Upper lobe of left lung (tissue), 6 donors: Measurements from ENCODE around the gene SLC19A1. TPM values are rescaled to one million over a fixed set of nuclear protein-coding genes. Genes with fewer than 3 reads are reported as not detected.

ENCODE experiments used
- ATAC-seq, 2 donors: fragments of 200-7000 bp; cut with Tn5 transposase; one replicate each; pipeline ENCODE4 v1.9.1; 2022; ENCODE audit warnings: mild to moderate bottlenecking in 2 of 2, moderate library complexity in 2 of 2; ENCODE audit not compliant: low FRiP score in 2 of 2
- DNase-seq, 2 donors: peaks; one replicate each; pipeline ENCODE4 v3.0.0-alpha.2; 2019 to 2020
- H3K27ac ChIP-seq, 4 donors: fragments of 200-600 bp; sonication (generic); one replicate each; pipeline ENCODE4 v1.5.1; 2016 to 2019
- H3K27me3 ChIP-seq, 4 donors: fragments of 200-600 bp; sonication (generic); one replicate each; pipeline ENCODE4 v1.5.1; 2017 to 2019
- H3K36me3 ChIP-seq, 4 donors: fragments of 200-600 bp; sonication (generic); one replicate each; pipeline ENCODE4 v1.5.1; 2016 to 2019
- H3K4me1 ChIP-seq, 4 donors: fragments of 200-600 bp; sonication (generic); one replicate each; pipeline ENCODE4 v1.5.1; 2018 to 2019
- H3K4me3 ChIP-seq, 4 donors: fragments of 200-600 bp; sonication (generic); one replicate each; pipeline ENCODE4 v1.5.1; 2017 to 2019; ENCODE audit warnings: mild to moderate bottlenecking in 2 of 4, moderate library complexity in 1 of 4
- H3K9me3 ChIP-seq, 4 donors: fragments of 200-600 bp; sonication (generic); one replicate each; pipeline ENCODE4 v1.5.1; 2018 to 2019
- EP300 ChIP-seq, 4 donors: sonication (generic); formaldehyde crosslinking; IDR thresholded peaks; one replicate each; pipeline ENCODE4 v1.5.1; 2017; ENCODE audit warnings: antibody characterized with exemption in 4 of 4, control low read depth in 2 of 4
- POLR2A ChIP-seq, 4 donors: fragments of 450-650 bp; IDR thresholded peaks; one replicate each; pipeline ENCODE4 v1.5.1; 2016 to 2017; ENCODE audit warnings: antibody characterized with exemption in 4 of 4, mild to moderate bottlenecking in 2 of 4
- POLR2AphosphoS5 ChIP-seq, 2 donors: sonication (generic); formaldehyde crosslinking; IDR thresholded peaks; one replicate each; pipeline ENCODE4 v1.5.1; 2017; ENCODE audit warnings: antibody characterized with exemption in 2 of 2
- WGBS, 2 donors: methylation state at CpG; one replicate each; pipeline ENCODE4 v1.1.5; 2017 to 2018; 5-methylcytosine and 5-hydroxymethylcytosine counted together
- total RNA-seq, 6 donors: library from RNA; depleted of rRNA in 4 of 6; stranded (reverse); fragments of >200 nt in 4 of 6; gene quantifications; one replicate each; pipeline versions ENCODE4 v1.1.0 to v1.2.1, GENCODE V29; 2016 to 2021
- TF ChIP-seq, protein P1 (sequence below), 6 experiments: fragments of 450-650 bp in 4 of 6; fragments of 200-600 bp in 2 of 6; sonication (generic) in 2 of 6; IDR thresholded peaks; one replicate each; pipeline ENCODE4 v1.5.1; 2016 to 2019; ENCODE audit warnings: antibody characterized with exemption in 6 of 6
- donor health status: DM: no; HTN: no; CAD: no; lungs with moderate emphysema.
- donor health status: DM: no; HTN: yes; CAD: no; lungs with severe emphysema.

SLC19A1 gene
- total RNA-seq, 6 donors from 2014 or later = 36.4 to 75.6 (median 49.9) TPM

DNA sequence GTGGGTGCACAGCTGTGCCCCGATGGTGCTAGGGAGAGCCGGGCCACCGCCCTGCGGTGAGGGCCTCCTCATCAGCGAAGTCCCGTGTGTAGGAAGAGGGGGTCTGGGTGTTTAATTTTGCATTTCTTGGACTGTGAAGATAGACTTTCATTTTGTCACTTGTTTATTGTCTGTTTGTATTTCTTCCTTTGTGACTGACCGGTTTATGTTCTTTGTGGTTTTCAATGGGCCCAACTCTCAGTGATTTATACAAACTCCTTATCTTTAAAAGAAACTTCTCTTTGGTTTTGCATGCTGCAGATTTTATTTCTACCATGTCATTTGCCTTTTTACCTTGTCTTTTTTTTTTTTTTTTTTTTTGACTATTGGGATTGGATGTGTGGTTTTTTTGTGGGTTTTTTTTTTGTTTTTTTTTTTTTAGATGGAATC lies 72.1 kb downstream of the SLC19A1 start:
- Histone ChIP-seq H3K9me3 (no peaks in the 10 kb centered on the region), H3K4me1 (peaks cover 7 to 29% (median 13%) of the 10 kb centered on the region in 4 donors), H3K36me3 (peaks cover 0 to 8% (median 2%) of the 10 kb centered on the region in 4 donors), H3K4me3 (no peak overlapping the region), H3K27ac (peak overlapping the region in 3 of 4 donors; percentile 23 to 82 (median 73)), H3K27me3 (no peaks in the 10 kb centered on the region)
- 79 to 86% methylated on average over 7 of the region's 7 CpGs for WGBS, 2 donors
- ATAC-seq (no peak), DNase-seq (peak in 1 of 2 donors; percentile 68)
- no peak for TF ChIP-seq POLR2AphosphoS5 (IDR thresholded peaks at IDR 0.05)
- TF ChIP-seq, protein P1, sequence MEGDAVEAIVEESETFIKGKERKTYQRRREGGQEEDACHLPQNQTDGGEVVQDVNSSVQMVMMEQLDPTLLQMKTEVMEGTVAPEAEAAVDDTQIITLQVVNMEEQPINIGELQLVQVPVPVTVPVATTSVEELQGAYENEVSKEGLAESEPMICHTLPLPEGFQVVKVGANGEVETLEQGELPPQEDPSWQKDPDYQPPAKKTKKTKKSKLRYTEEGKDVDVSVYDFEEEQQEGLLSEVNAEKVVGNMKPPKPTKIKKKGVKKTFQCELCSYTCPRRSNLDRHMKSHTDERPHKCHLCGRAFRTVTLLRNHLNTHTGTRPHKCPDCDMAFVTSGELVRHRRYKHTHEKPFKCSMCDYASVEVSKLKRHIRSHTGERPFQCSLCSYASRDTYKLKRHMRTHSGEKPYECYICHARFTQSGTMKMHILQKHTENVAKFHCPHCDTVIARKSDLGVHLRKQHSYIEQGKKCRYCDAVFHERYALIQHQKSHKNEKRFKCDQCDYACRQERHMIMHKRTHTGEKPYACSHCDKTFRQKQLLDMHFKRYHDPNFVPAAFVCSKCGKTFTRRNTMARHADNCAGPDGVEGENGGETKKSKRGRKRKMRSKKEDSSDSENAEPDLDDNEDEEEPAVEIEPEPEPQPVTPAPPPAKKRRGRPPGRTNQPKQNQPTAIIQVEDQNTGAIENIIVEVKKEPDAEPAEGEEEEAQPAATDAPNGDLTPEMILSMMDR (IDR thresholded peaks at IDR 0.05) = no peak
- TF ChIP-seq EP300 (IDR thresholded peaks at IDR 0.05) = no peak
- no peak for TF ChIP-seq POLR2A (IDR thresholded peaks at IDR 0.05)

DNA sequence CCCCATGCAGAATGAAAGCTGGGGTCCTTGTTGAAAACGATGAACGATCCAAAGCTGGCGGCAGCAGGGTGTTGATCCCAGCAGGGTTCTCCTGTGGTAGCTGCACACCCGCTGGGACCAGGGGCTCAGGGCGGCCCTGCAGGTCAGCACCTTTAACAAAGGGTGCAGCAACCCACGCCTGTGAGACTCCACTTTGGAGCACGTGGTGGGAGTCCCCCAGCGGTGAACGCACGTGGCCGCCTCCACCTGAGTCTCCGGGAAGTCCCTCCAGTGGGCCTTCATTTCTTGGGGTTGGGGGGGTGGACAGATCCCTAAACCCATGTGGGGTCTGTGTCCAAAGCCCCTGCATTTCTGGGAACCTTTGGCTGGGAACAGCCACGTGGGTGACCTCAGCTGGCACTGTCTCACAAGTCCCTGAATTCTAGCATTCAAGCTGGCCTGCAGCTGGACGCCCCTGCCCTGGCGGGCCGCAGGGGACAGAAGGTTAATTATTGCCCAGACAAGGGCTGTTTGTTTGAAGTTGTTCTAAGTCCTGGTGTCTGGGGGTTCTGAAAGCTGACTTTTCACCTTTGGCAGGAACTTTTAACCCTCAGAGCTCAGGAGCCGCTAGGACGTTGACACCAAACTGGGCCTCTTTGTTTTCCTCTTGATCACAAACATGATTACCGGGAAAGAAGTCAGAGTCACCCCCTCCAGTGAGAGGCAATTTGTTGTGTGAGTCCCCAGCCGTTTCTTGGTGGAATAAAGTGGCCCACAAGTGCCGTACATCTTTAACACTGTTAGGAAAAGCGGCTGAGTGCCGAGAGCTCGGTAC lies 72.8 kb downstream of the SLC19A1 start:
- 71 to 80% methylated on average over 9 to 24 of the region's 24 CpGs for WGBS, 2 donors
- H3K4me3 ChIP-seq = no peak overlapping the region
- peak in 1 of 2 donors; percentile 81 for DNase-seq
- H3K27ac ChIP-seq = peak overlapping the region in 2 of 4 donors; percentile 23 to 82
- peaks cover 0 to 5% (median under 1%) of the 10 kb centered on the region in 4 donors for H3K36me3 ChIP-seq
- TF ChIP-seq, protein P1 (IDR thresholded peaks at IDR 0.05) = no peak
- TF ChIP-seq POLR2A (IDR thresholded peaks at IDR 0.05) = no peak
- TF ChIP-seq POLR2AphosphoS5 (IDR thresholded peaks at IDR 0.05) = no peak
- no peak for TF ChIP-seq EP300 (IDR thresholded peaks at IDR 0.05)
- no peaks in the 10 kb centered on the region for H3K9me3 ChIP-seq
- ATAC-seq = no peak
- peaks cover 7 to 29% (median 13%) of the 10 kb centered on the region in 4 donors for H3K4me1 ChIP-seq
- H3K27me3 ChIP-seq = no peaks in the 10 kb centered on the region

- Histone ChIP-seq H3K4me1 (peaks cover 7 to 29% (median 13%) of the 10 kb centered on the region in 4 donors), H3K27me3 (no peaks in the 10 kb centered on the region), H3K4me3 (no peak overlapping the region)
Observed at GRCh38 chr21:45468971-45469272, 73.3 kb downstream of the SLC19A1 start.

DNA sequence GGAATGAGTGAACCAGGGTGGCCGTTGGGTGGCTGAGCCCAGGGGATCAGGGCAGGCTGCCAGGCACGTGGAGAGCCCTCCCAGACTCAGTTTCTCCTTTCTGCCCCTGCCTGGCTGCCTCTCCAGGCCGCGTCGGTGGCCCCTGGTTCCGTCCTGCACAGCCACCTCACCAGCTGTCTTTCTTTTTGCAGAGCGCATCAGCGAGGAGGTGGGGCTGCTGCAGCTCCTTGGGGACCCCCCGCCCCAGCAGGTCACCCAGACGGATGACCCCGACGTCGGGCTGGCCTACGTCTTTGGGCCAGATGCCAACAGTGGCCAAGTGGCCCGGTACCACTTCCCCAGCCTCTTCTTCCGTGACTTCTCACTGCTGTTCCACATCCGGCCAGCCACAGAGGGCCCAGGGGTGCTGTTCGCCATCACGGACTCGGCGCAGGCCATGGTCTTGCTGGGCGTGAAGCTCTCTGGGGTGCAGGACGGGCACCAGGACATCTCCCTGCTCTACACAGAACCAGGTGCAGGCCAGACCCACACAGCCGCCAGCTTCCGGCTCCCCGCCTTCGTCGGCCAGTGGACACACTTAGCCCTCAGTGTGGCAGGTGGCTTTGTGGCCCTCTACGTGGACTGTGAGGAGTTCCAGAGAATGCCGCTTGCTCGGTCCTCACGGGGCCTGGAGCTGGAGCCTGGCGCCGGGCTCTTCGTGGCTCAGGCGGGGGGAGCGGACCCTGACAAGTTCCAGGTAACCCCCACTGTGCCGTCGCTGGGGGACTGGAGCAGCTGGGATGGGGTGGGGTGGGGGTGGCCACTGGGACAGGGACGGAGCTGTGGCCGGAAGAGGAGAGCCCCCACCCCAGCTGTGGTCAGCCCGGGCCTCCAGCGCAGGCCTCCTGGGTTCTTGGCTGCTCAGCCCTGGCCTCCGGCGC lies 73.9 kb downstream of the SLC19A1 start:
- ATAC-seq = no peak

More at GRCh38 chr21:45468971-45469272, 73.3 kb downstream of the SLC19A1 start:
- ATAC-seq (no peak), DNase-seq (no peak)
- no peak for TF ChIP-seq EP300 (IDR thresholded peaks at IDR 0.05)
- TF ChIP-seq POLR2AphosphoS5 (IDR thresholded peaks at IDR 0.05) = no peak
- TF ChIP-seq, protein P1 (IDR thresholded peaks at IDR 0.05) = no peak
- TF ChIP-seq POLR2A (IDR thresholded peaks at IDR 0.05) = no peak
- 87 to 93% methylated on average over 11 to 14 of the region's 14 CpGs for WGBS, 2 donors
- no peaks in the 10 kb centered on the region for H3K9me3 ChIP-seq
- H3K27ac ChIP-seq = no peak overlapping the region
- peaks cover 0 to 4% (median 0%) of the 10 kb centered on the region in 4 donors for H3K36me3 ChIP-seq

More for the DNA sequence above, 73.9 kb downstream of the SLC19A1 start:
- DNase-seq = peak in 1 of 2 donors; percentile 70
- H3K27me3 ChIP-seq = no peaks in the 10 kb centered on the region
- TF ChIP-seq POLR2AphosphoS5 (IDR thresholded peaks at IDR 0.05) = no peak
- no peaks in the 10 kb centered on the region for H3K9me3 ChIP-seq
- peaks cover 0 to 4% (median 0%) of the 10 kb centered on the region in 4 donors for H3K36me3 ChIP-seq
- 91 to 96% methylated on average over 11 to 45 of the region's 45 CpGs for WGBS, 2 donors
- H3K4me1 ChIP-seq = peaks cover 7 to 29% (median 13%) of the 10 kb centered on the region in 4 donors
- no peak overlapping the region for H3K4me3 ChIP-seq
- H3K27ac ChIP-seq = no peak overlapping the region
